Nephron (organoid): Measurements from ENCODE around the gene CSF1R.

ENCODE experiments used
- H3K27ac Mint-ChIP-seq, 3 experiments: 2 replicates each; pipeline ENCODE4 v1.8.0; 2020; ENCODE audit warnings: mixed read lengths in 3 of 3, mild to moderate bottlenecking in 2 of 3, moderate library complexity in 1 of 3
- H3K27me3 Mint-ChIP-seq: 2 replicates; pipeline ENCODE4 v1.8.0; 2021; ENCODE audit warnings: low read depth, mild to moderate bottlenecking, moderate library complexity, mixed read lengths
- H3K36me3 Mint-ChIP-seq: 2 replicates; pipeline ENCODE4 v1.8.0; 2020; ENCODE audit warnings: low read depth, mixed read lengths
- H3K4me1 Mint-ChIP-seq: 2 replicates; pipeline ENCODE4 v1.8.0; 2020; ENCODE audit warnings: mixed read lengths
- H3K4me3 Mint-ChIP-seq, 3 experiments: 2 replicates each; pipeline ENCODE4 v1.8.0; 2020; ENCODE audit warnings: mild to moderate bottlenecking in 3 of 3, mixed read lengths in 3 of 3, moderate library complexity in 2 of 3
- H3K9me3 Mint-ChIP-seq: 2 replicates; pipeline ENCODE4 v1.8.0; 2020; ENCODE audit warnings: mixed read lengths
- TF ChIP-seq, protein P1 (sequence below), 3 experiments: fragments of 200-600 bp; sonication (generic); IDR thresholded peaks; one replicate each; pipeline ENCODE4 v1.5.0; 2021; ENCODE audit warnings: antibody characterized with exemption in 3 of 3; ENCODE audit not compliant: unreplicated experiment in 3 of 3

The CSF1R gene

DNA sequence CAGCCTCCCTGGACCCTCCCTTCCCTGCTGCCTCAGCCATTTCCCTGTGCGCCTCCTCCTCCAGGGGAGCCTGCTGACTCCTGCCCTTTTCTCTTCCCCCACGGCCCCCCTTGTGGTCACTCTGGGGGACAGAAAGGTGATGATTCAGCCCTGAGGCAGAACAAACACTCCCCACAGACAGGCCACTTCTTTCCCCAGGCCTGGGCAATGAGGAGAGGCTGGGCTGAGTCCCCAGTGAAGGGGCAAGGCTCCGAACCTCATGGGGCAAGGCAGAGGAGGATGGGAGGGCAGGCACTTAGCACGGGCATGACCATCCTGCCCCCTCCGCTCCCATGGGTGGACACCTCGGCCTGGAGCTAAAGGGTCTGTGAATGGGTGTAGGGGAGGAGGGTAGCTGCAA, 21.0 kb downstream of the CSF1R start:
- H3K27me3 Mint-ChIP-seq = peaks cover 3% of the 10 kb centered on the region
- no peak overlapping the region for H3K4me3 Mint-ChIP-seq
- TF ChIP-seq, protein P1, sequence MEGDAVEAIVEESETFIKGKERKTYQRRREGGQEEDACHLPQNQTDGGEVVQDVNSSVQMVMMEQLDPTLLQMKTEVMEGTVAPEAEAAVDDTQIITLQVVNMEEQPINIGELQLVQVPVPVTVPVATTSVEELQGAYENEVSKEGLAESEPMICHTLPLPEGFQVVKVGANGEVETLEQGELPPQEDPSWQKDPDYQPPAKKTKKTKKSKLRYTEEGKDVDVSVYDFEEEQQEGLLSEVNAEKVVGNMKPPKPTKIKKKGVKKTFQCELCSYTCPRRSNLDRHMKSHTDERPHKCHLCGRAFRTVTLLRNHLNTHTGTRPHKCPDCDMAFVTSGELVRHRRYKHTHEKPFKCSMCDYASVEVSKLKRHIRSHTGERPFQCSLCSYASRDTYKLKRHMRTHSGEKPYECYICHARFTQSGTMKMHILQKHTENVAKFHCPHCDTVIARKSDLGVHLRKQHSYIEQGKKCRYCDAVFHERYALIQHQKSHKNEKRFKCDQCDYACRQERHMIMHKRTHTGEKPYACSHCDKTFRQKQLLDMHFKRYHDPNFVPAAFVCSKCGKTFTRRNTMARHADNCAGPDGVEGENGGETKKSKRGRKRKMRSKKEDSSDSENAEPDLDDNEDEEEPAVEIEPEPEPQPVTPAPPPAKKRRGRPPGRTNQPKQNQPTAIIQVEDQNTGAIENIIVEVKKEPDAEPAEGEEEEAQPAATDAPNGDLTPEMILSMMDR (IDR thresholded peaks at IDR 0.05; ENCODE audit: unreplicated experiment in 3 of 3) = no peak
- no peak overlapping the region for H3K27ac Mint-ChIP-seq
- peaks cover 10% of the 10 kb centered on the region for H3K4me1 Mint-ChIP-seq
- no peaks in the 10 kb centered on the region for H3K36me3 Mint-ChIP-seq
- H3K9me3 Mint-ChIP-seq = no peaks in the 10 kb centered on the region

DNA sequence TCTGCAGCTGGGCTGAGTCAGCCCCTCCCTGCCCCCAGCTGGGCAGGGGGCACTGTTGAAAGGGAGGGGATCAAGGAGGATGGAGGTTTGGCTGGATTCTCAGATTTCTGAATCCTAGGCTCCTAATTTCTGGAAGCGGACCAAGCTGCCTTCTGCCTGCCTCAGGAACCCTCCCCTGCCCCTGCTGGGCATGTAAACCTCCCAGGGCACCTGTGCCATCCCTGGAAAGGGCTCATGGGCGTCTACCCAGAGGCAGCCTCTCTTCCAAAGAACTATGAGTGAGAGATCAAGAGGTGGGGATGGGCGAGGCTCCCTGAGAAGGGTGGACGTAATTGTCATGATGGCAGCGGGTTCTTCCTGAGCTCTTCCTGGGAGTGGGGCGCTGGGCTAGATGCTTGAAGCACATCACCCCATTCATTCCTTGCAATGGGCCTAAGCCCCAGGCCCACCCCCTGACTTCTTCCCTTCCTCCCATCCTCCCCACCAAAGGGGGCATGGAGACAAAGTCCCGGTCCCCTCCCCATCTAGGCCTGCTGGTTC, 21.6 kb downstream of the CSF1R start:
- Mint-ChIP-seq H3K36me3 (no peaks in the 10 kb centered on the region), H3K4me1 (peaks cover 10% of the 10 kb centered on the region), H3K27me3 (peaks cover 3% of the 10 kb centered on the region), H3K9me3 (no peaks in the 10 kb centered on the region), H3K4me3 (no peak overlapping the region), H3K27ac (no peak overlapping the region)
- TF ChIP-seq, protein P1 (IDR thresholded peaks at IDR 0.05; ENCODE audit: unreplicated experiment in 3 of 3) = no peak

- no peak overlapping the region for H3K27ac Mint-ChIP-seq
- peaks cover 3% of the 10 kb centered on the region for H3K27me3 Mint-ChIP-seq
- H3K9me3 Mint-ChIP-seq = no peaks in the 10 kb centered on the region
- TF ChIP-seq, protein P1 (IDR thresholded peaks at IDR 0.05; ENCODE audit: unreplicated experiment in 3 of 3) = no peak
- H3K36me3 Mint-ChIP-seq = no peaks in the 10 kb centered on the region
- peaks cover 6% of the 10 kb centered on the region for H3K4me1 Mint-ChIP-seq
- no peak overlapping the region for H3K4me3 Mint-ChIP-seq
Measured at GRCh38 chr5:150063638-150064037, 22.7 kb downstream of the CSF1R start.

DNA sequence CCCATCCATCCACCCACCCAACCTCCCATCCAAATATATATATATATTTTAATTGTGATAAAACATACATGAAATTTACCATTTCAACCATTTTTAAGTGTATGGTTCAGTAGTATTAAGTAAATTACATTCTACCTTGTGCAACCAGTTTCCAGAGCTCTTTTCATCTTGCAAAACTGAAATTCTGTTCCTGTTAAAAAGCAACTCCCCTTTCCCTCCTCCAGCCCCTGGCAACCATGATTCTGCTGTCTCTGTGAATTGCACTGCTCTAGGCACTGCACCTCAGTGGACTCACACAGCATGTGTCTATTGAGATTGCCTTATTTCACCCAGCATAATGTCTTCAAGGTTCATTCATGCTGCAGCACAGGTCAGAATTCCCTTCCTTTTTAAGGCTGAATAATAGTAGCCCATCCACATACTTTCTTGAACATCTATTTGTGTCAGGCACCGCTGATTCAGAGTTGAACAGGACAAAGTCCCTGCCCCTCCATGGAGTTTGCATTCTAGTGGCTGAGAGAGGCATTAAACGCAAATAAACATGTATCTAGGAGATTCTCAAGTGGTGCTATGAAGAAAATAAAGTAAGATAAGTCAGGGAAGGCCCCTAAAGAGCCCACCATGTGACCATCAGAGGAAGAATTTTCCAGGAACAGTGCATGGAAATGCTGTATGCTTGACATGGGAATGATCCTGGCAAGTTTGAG, 24.0 kb downstream of the CSF1R start:
- Mint-ChIP-seq H3K4me1 (peaks cover 10% of the 10 kb centered on the region), H3K4me3 (no peak overlapping the region), H3K27me3 (peaks cover 3% of the 10 kb centered on the region), H3K36me3 (no peaks in the 10 kb centered on the region), H3K9me3 (no peaks in the 10 kb centered on the region), H3K27ac (no peak overlapping the region)
- TF ChIP-seq, protein P1 (IDR thresholded peaks at IDR 0.05; ENCODE audit: unreplicated experiment in 3 of 3) = no peak

GRCh38 chr5:150061538-150061995, 24.8 kb downstream of the CSF1R start:
- peaks cover under 1% of the 10 kb centered on the region for H3K27me3 Mint-ChIP-seq
- no peaks in the 10 kb centered on the region for H3K9me3 Mint-ChIP-seq
- H3K27ac Mint-ChIP-seq = no peak overlapping the region
- peaks cover 10% of the 10 kb centered on the region for H3K4me1 Mint-ChIP-seq
- TF ChIP-seq, protein P1 (IDR thresholded peaks at IDR 0.05; ENCODE audit: unreplicated experiment in 3 of 3) = no peak
- H3K36me3 Mint-ChIP-seq = no peaks in the 10 kb centered on the region
- H3K4me3 Mint-ChIP-seq = no peak overlapping the region

- H3K9me3 Mint-ChIP-seq = no peaks in the 10 kb centered on the region
- H3K4me1 Mint-ChIP-seq = peaks cover 10% of the 10 kb centered on the region
- no peaks in the 10 kb centered on the region for H3K36me3 Mint-ChIP-seq
- H3K27me3 Mint-ChIP-seq = no peaks in the 10 kb centered on the region
- TF ChIP-seq, protein P1 (IDR thresholded peaks at IDR 0.05; ENCODE audit: unreplicated experiment in 3 of 3) = no peak
- H3K27ac Mint-ChIP-seq = no peak overlapping the region
- H3K4me3 Mint-ChIP-seq = no peak overlapping the region
Measured at GRCh38 chr5:150060471-150060870, 25.9 kb downstream of the CSF1R start.
